Rectal smooth muscle tissue (tissue), 1 donor: ENCODE data around the gene CGB1.
"Not testable (repeated sequence)": the region's sequence is repeated elsewhere in the genome, so short reads cannot be mapped to it uniquely, and the experiment has no call there.

ENCODE experiments used
- H3K27ac ChIP-seq: one replicate; pipeline ENCODE4 v1.7.0; 2013; ENCODE audit warnings: low read depth, low read length, inconsistent platforms
- H3K27me3 ChIP-seq: one replicate; pipeline ENCODE4 v1.7.0; 2013; ENCODE audit warnings: low read length; ENCODE audit not compliant: control insufficient read depth, insufficient read depth
- H3K36me3 ChIP-seq: one replicate; pipeline ENCODE4 v1.7.0; 2013; ENCODE audit warnings: low read length; ENCODE audit not compliant: control insufficient read depth, insufficient read depth
- H3K4me1 ChIP-seq: one replicate; pipeline ENCODE4 v1.7.0; 2013; ENCODE audit warnings: low read length; ENCODE audit not compliant: control insufficient read depth, insufficient read depth
- H3K4me3 ChIP-seq: one replicate; pipeline ENCODE4 v1.7.0; 2013; ENCODE audit warnings: low read length
- H3K9ac ChIP-seq: one replicate; pipeline ENCODE4 v1.7.0; 2013; ENCODE audit warnings: low read length

CGB1 gene

GRCh38 chr19:49069026-49069425 is 32.3 kb upstream of the CGB1 start:
- Histone ChIP-seq H3K27me3 (peaks cover 25% of the 10 kb centered on the region), H3K4me3 (no peak overlapping the region)

GRCh38 chr19:49067554-49067953 is 30.9 kb upstream of the CGB1 start:
- no peak overlapping the region for H3K4me3 ChIP-seq
- H3K9ac ChIP-seq: no peak overlapping the region
- peaks cover 19% of the 10 kb centered on the region for H3K27me3 ChIP-seq
- H3K4me1 ChIP-seq: no peaks in the 10 kb centered on the region
- no peak overlapping the region for H3K27ac ChIP-seq
- no peaks in the 10 kb centered on the region for H3K36me3 ChIP-seq

More at GRCh38 chr19:49069026-49069425, 32.3 kb upstream of the CGB1 start:
- no peaks in the 10 kb centered on the region for H3K4me1 ChIP-seq
- no peak overlapping the region for H3K27ac ChIP-seq
- H3K9ac ChIP-seq: no peak overlapping the region
- H3K36me3 ChIP-seq: no peaks in the 10 kb centered on the region

- no peak overlapping the region for H3K9ac ChIP-seq
- H3K27me3 ChIP-seq: peaks cover 16% of the 10 kb centered on the region
- H3K27ac ChIP-seq: no peak overlapping the region
- no peak overlapping the region for H3K4me3 ChIP-seq
- H3K36me3 ChIP-seq: no peaks in the 10 kb centered on the region
- H3K4me1 ChIP-seq: no peaks in the 10 kb centered on the region
These were observed 29.3 kb upstream of the CGB1 start for GRCh38 chr19:49065905-49066512.

GRCh38 chr19:49064768-49065611 is 28.3 kb upstream of the CGB1 start, which contains the start of gene NTF4:
Gene NTF4, minus strand, starts transcription at chr19:49064818. Its CDS starts 2,821 bp downstream, at chr19:49061997.
- no peaks in the 10 kb centered on the region for H3K4me1 ChIP-seq
- H3K4me3 ChIP-seq: no peak within 1 kb of the TSS
- no peaks in the 10 kb centered on the region for H3K36me3 ChIP-seq
- H3K27me3 ChIP-seq: peaks cover 16% of the 10 kb centered on the region
- H3K27ac ChIP-seq: no peak within 1 kb of the TSS
- H3K9ac ChIP-seq: no peak within 1 kb of the TSS

- H3K4me1 ChIP-seq: no peaks in the 10 kb centered on the region
- H3K36me3 ChIP-seq: no peaks in the 10 kb centered on the region
- H3K9ac ChIP-seq: no peak overlapping the region
- H3K4me3 ChIP-seq: no peak overlapping the region
- peaks cover 16% of the 10 kb centered on the region for H3K27me3 ChIP-seq
- no peak overlapping the region for H3K27ac ChIP-seq
These were observed 27.4 kb upstream of the CGB1 start for GRCh38 chr19:49064029-49064629.

GRCh38 chr19:49061445-49061844 is 24.8 kb upstream of the CGB1 start:
- Histone ChIP-seq H3K4me1 (no peaks in the 10 kb centered on the region), H3K27ac (no peak overlapping the region), H3K9ac (no peak overlapping the region), H3K4me3 (no peak overlapping the region), H3K27me3 (peaks cover 30% of the 10 kb centered on the region), H3K36me3 (no peaks in the 10 kb centered on the region)

GRCh38 chr19:49061000-49061399 is 24.3 kb upstream of the CGB1 start:
- H3K27ac ChIP-seq: no peak overlapping the region
- H3K4me3 ChIP-seq: no peak overlapping the region
- H3K4me1 ChIP-seq: no peaks in the 10 kb centered on the region
- no peaks in the 10 kb centered on the region for H3K36me3 ChIP-seq
- peaks cover 28% of the 10 kb centered on the region for H3K27me3 ChIP-seq
- no peak overlapping the region for H3K9ac ChIP-seq

- Histone ChIP-seq H3K27me3 (peaks cover 22% of the 10 kb centered on the region), H3K4me1 (no peaks in the 10 kb centered on the region), H3K27ac (no peak overlapping the region)
These were observed 22.4 kb upstream of the CGB1 start for GRCh38 chr19:49059053-49059452.

GRCh38 chr19:49058562-49058961 is 21.9 kb upstream of the CGB1 start:
- no peaks in the 10 kb centered on the region for H3K4me1 ChIP-seq
- H3K4me3 ChIP-seq: no peak overlapping the region
- peaks cover 20% of the 10 kb centered on the region for H3K27me3 ChIP-seq
- no peak overlapping the region for H3K27ac ChIP-seq
- H3K36me3 ChIP-seq: no peaks in the 10 kb centered on the region
- no peak overlapping the region for H3K9ac ChIP-seq

More at GRCh38 chr19:49059053-49059452, 22.4 kb upstream of the CGB1 start:
- Histone ChIP-seq H3K36me3 (no peaks in the 10 kb centered on the region), H3K9ac (no peak overlapping the region), H3K4me3 (no peak overlapping the region)

- no peaks in the 10 kb centered on the region for H3K4me1 ChIP-seq
- H3K9ac ChIP-seq: no peak within 1 kb of the TSS
These were observed 21.0 kb upstream of the CGB1 start, which contains the start of gene CGB7 for GRCh38 chr19:49057636-49058234. Gene CGB7, minus strand, starts transcription at chr19:49057749. Its CDS starts 2,374 bp downstream, at chr19:49055375.

GRCh38 chr19:49056902-49057596 is 20.4 kb upstream of the CGB1 start:
- Histone ChIP-seq H3K27me3 (peaks cover 20% of the 10 kb centered on the region), H3K4me3 (peak overlapping the region; percentile 73)
- H3K36me3 ChIP-seq, H3K9ac ChIP-seq, H3K4me1 ChIP-seq, H3K27ac ChIP-seq: not testable (repeated sequence)

More at GRCh38 chr19:49057636-49058234, 21.0 kb upstream of the CGB1 start, which contains the start of gene CGB7:
- Histone ChIP-seq H3K4me3 (peak within 1 kb of the TSS; percentile 73), H3K36me3 (no peaks in the 10 kb centered on the region), H3K27me3 (peaks cover 20% of the 10 kb centered on the region), H3K27ac (no peak within 1 kb of the TSS)
